Esophagus muscularis mucosa (tissue), 4 donors: ENCODE data around the gene PTPN11.

Experiments used
- CTCF ChIP-seq, 3 experiments: fragments of 200-600 bp in 2 of 3; fragments of 450-650 bp in 1 of 3; sonication (generic) in 2 of 3; IDR thresholded peaks; one replicate each; pipeline ENCODE4 v1.5.1; 2017 to 2019; ENCODE audit warnings: antibody characterized with exemption in 3 of 3, mild to moderate bottlenecking in 2 of 3, moderate library complexity in 1 of 3
- EP300 ChIP-seq: sonication (generic); formaldehyde crosslinking; IDR thresholded peaks from one replicate; pipeline ENCODE4 v1.6.1; 2017; ENCODE audit warnings: antibody characterized with exemption
- POLR2AphosphoS5 ChIP-seq, 2 donors: sonication (generic); formaldehyde crosslinking; IDR thresholded peaks; one replicate each; pipeline ENCODE4 v1.6.1; 2017; ENCODE audit warnings: antibody characterized with exemption in 2 of 2

- no peak for TF ChIP-seq CTCF (IDR thresholded peaks at IDR 0.05)
- no peak for TF ChIP-seq EP300
- TF ChIP-seq POLR2AphosphoS5 (IDR thresholded peaks at IDR 0.05): no peak
These were observed 64.0 kb downstream of the PTPN11 start for GRCh38 chr12:112482733-112483132.
